ENCODE data around the gene TAF4.

GRCh38 chr20:62059920-62060630 is 5.6 kb downstream of the TAF4 start:
- TF ChIP-seq POLR2A (IDR thresholded peaks at IDR 0.05) (no peak), CTCF (IDR thresholded peaks at IDR 0.05) (no peak)

Measured in testis (tissue), 2 donors.